ENCODE measurements around the gene EML2.
A peak's percentile ranks its signal among the peaks of the same experiment; 100 is the strongest.

The EML2 gene

DNA sequence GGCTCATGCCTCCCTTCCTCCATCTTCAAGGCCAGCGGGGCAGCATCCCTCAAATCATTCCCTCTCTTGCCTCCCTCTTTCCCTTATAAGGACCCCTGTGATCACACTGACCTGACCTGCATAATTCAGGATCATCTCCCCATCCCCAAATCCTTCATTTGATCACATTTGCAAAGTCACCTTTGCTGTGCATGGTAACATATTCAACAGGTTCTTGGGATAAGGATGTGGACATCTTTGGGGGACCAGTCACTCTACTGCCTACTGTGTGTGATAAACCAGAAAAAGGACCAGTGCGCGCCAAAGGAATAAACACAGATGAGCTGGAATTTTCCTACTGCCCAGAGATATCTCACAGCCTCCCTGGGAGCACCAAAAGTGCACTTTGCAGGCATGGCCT lies 62.5 kb downstream of the EML2 start:
- CTCF ChIA-PET: interaction anchor here (1.0 kb wide), 1 partner anchor 18 kb away, joined by 5 read pairs; no protein-coding TSS in a partner anchor
- no peak overlapping the region for H3K27ac Mint-ChIP-seq
- peaks cover 5% of the 10 kb centered on the region for H3K36me3 Mint-ChIP-seq
- DNase-seq: no peak
- peaks cover 2% of the 10 kb centered on the region for H3K9me3 Mint-ChIP-seq
- no peaks in the 10 kb centered on the region for H3K27me3 Mint-ChIP-seq
- peaks cover 7% of the 10 kb centered on the region for H3K4me1 Mint-ChIP-seq
- H3K4me3 Mint-ChIP-seq: no peak overlapping the region

DNA sequence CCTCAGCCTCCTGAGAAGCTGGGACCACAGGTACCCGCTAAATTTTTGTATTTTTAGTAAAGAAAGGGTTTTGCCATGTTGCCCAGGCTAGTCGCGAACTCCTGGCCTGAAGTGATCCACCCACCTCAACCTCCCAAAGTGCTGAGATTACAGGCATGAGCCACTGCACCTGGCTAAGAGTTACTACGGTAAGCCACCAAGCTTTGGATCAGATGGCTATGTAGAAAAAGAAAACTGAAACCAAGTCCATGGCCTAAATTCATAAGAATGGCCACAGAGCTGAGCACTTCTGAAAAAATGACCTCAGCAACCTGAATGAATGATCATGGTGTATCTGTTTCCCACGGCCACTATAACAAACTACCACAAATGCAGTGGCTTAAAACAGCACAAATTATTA lies 64.0 kb downstream of the EML2 start:
- Mint-ChIP-seq H3K36me3 (no peaks in the 10 kb centered on the region), H3K4me1 (peaks cover 3% of the 10 kb centered on the region), H3K9me3 (peaks cover 3% of the 10 kb centered on the region), H3K27ac (no peak overlapping the region), H3K27me3 (no peaks in the 10 kb centered on the region), H3K4me3 (no peak overlapping the region)
- DNase-seq: no peak
- CTCF ChIA-PET: interaction anchor here (0.8 to 1.2 kb wide), 3 partner anchors 46 to 90 kb away, joined by 3 read pairs; no protein-coding TSS in a partner anchor

GRCh38 chr19:45574526-45574925 lies 64.7 kb downstream of the EML2 start:
- Mint-ChIP-seq H3K27ac (no peak overlapping the region), H3K36me3 (no peaks in the 10 kb centered on the region), H3K9me3 (peaks cover 3% of the 10 kb centered on the region), H3K4me1 (peaks cover 7% of the 10 kb centered on the region), H3K27me3 (no peaks in the 10 kb centered on the region), H3K4me3 (no peak overlapping the region)
- CTCF ChIA-PET: interaction anchor here (0.8 to 1.2 kb wide), 2 partner anchors 47 to 89 kb away, joined by 3 read pairs; no protein-coding TSS in a partner anchor
- DNase-seq: no peak

DNA sequence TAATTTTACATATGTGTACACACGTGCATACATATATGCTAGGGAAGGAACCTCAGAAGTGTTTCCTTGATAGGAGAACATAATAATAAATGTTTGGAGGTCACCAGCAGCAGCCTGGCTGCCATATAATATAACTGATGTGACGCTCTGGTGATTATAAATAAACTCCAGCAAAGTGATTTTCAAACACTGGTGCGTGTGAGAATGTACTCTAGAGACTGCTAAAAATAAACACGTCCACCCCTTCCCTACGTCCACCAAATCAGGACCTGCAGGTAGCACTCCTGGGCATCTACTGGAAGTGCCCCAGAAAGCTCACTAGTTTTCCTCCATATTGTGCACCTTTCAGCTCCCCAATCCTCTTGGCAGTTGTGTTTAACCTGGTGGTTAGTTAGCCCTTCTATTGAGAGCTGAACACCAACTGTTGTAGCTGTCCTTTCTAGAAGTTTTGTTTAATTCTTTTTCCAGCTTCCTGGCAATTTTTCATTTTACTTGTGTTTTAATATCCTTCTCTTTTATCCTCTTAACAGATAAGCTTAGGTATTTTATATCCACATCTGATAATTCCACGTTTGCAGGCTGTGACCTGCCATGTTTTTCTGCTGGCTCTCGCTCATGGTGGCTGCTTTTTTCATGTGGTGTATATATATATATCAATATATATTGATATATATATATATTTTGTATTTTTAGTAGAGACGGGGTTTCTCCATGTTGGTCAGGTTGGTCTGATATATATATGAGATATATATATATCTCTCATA lies 67.6 kb downstream of the EML2 start:
- H3K27ac Mint-ChIP-seq: no peak overlapping the region
- H3K9me3 Mint-ChIP-seq: peaks cover 3% of the 10 kb centered on the region
- CTCF ChIA-PET: interaction anchor here (0.8 to 2.3 kb wide), 4 partner anchors 12 to 59 kb away, joined by 3 to 6 read pairs (median 4); no protein-coding TSS in a partner anchor
- H3K4me3 Mint-ChIP-seq: no peak overlapping the region
- H3K36me3 Mint-ChIP-seq: no peaks in the 10 kb centered on the region
- DNase-seq: no peak
- no peaks in the 10 kb centered on the region for H3K27me3 Mint-ChIP-seq
- peaks cover 5% of the 10 kb centered on the region for H3K4me1 Mint-ChIP-seq

- H3K9me3 Mint-ChIP-seq: peaks cover 3% of the 10 kb centered on the region
- CTCF ChIA-PET: interaction anchor here (0.9 to 2.3 kb wide), 3 partner anchors 11 to 48 kb away, joined by 3 to 5 read pairs (median 5); no protein-coding TSS in a partner anchor
- no peaks in the 10 kb centered on the region for H3K27me3 Mint-ChIP-seq
- H3K36me3 Mint-ChIP-seq: no peaks in the 10 kb centered on the region
- DNase-seq: peak; percentile 74
- H3K4me3 Mint-ChIP-seq: no peak overlapping the region
- no peak overlapping the region for H3K27ac Mint-ChIP-seq
- H3K4me1 Mint-ChIP-seq: peaks cover 5% of the 10 kb centered on the region
These were observed 69.4 kb downstream of the EML2 start for GRCh38 chr19:45569619-45570421.

DNA sequence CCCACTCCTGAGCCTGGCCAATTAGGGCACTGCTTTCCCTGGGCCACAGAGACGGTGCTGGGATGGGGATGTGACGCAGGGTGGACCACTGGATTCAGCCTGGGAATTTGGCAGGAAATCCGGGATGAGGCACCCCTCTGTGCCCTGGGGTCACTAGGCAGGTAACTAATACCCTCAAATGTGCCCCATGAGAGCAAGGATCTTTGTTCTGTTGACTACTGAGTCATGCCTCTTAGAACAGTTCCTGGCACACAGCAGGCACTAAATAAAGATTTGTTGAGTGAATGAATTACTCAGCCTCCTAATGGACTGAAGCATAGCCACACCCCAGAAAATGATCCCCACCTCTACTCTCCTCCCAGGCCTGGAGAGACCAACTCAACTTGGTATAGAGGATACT lies 70.5 kb downstream of the EML2 start:
- Mint-ChIP-seq H3K27me3 (no peaks in the 10 kb centered on the region), H3K9me3 (peaks cover 3% of the 10 kb centered on the region), H3K27ac (no peak overlapping the region), H3K36me3 (no peaks in the 10 kb centered on the region), H3K4me1 (peaks cover 15% of the 10 kb centered on the region), H3K4me3 (no peak overlapping the region)
- CTCF ChIA-PET: no interaction called here
- no peak for DNase-seq

- H3K27me3 Mint-ChIP-seq: no peaks in the 10 kb centered on the region
- peaks cover 25% of the 10 kb centered on the region for H3K4me1 Mint-ChIP-seq
- no peak overlapping the region for H3K27ac Mint-ChIP-seq
- peaks cover 3% of the 10 kb centered on the region for H3K9me3 Mint-ChIP-seq
- no peaks in the 10 kb centered on the region for H3K36me3 Mint-ChIP-seq
- H3K4me3 Mint-ChIP-seq: no peak overlapping the region
- no peak for DNase-seq
- CTCF ChIA-PET: interaction anchor here (2.2 kb wide), 1 partner anchor 9 kb away, joined by 10 read pairs; no protein-coding TSS in a partner anchor
These were observed 71.6 kb downstream of the EML2 start for GRCh38 chr19:45567609-45568008.

GRCh38 chr19:45564131-45564780 lies 74.9 kb downstream of the EML2 start:
- CTCF ChIA-PET: interaction anchor here (1.3 kb wide), 1 partner anchor 77 kb away, joined by 3 read pairs; no protein-coding TSS in a partner anchor
- H3K9me3 Mint-ChIP-seq: no peaks in the 10 kb centered on the region
- H3K4me3 Mint-ChIP-seq: peak overlapping the region; percentile 47
- peaks cover 2% of the 10 kb centered on the region for H3K36me3 Mint-ChIP-seq
- peak; percentile 29 for DNase-seq
- no peaks in the 10 kb centered on the region for H3K27me3 Mint-ChIP-seq
- peak overlapping the region; percentile 93 for H3K27ac Mint-ChIP-seq
- peaks cover 28% of the 10 kb centered on the region for H3K4me1 Mint-ChIP-seq

DNA sequence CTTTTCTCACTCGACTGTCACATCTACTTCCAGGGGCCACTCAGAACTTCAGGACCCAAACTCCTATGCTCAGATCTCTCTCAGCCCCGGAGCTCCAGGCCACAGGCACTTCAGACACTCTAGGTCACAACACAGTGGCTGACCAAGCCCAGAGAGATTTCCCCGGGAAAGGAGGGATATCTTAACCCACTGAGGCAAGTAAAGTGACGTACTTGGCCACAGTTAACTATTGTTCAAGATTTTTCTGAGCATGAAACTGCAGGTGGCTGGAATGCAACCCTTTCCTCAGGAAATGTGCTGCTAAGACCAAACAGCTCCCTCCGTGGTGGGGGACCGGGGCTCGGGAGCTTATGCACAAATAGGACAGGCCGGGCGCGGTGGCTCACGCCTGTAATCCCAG lies 78.5 kb downstream of the EML2 start:
- Mint-ChIP-seq H3K4me3 (no peak overlapping the region), H3K36me3 (peaks cover 2% of the 10 kb centered on the region), H3K27ac (no peak overlapping the region), H3K4me1 (peaks cover 35% of the 10 kb centered on the region), H3K9me3 (no peaks in the 10 kb centered on the region), H3K27me3 (no peaks in the 10 kb centered on the region)
- CTCF ChIA-PET: interaction anchor here (0.6 to 2.7 kb wide), 4 partner anchors 66 to 136 kb away, joined by 3 to 6 read pairs (median 3); no protein-coding TSS in a partner anchor
- no peak for DNase-seq

DNA sequence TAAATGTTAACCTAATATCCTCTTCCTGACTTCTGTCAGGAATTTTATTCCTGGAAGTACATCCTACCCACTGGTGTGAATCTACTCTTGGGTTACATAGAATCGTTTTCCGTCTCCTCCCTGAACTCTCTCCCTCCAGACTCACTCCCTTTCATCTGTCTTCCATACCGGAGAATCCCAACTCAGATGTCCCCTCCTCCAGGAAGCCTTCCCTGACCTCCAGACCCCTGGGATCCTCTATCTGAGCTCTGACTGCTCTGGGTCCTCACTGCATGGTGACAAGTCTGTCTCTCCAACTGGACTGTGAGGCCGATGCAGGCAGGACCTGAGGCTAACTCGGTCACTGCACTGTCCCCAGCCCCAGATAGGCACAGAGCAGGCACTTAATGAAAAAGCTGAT lies 79.2 kb downstream of the EML2 start:
- Mint-ChIP-seq H3K36me3 (peaks cover 2% of the 10 kb centered on the region), H3K4me1 (peaks cover 35% of the 10 kb centered on the region)
- CTCF ChIA-PET: interaction anchor here (0.6 to 2.8 kb wide), 7 partner anchors 45 to 135 kb away, joined by 3 to 12 read pairs (median 3); no protein-coding TSS in a partner anchor

More for the DNA sequence above, 79.2 kb downstream of the EML2 start:
- no peak overlapping the region for H3K27ac Mint-ChIP-seq
- H3K9me3 Mint-ChIP-seq: no peaks in the 10 kb centered on the region
- no peak overlapping the region for H3K4me3 Mint-ChIP-seq
- no peaks in the 10 kb centered on the region for H3K27me3 Mint-ChIP-seq
- DNase-seq: no peak
